Measurements from ENCODE around the gene TCEA3.

Gene TCEA3

GRCh38 chr1:23397908-23398307 is 26.6 kb downstream of the TCEA3 start:
- no peak for TF ChIP-seq CTCF (IDR thresholded peaks at IDR 0.05; ENCODE audit: low read depth, low read length)
- no peak for DNase-seq (ENCODE audit: extremely low read depth, low read depth)

GRCh38 chr1:23396380-23396779 is 28.2 kb downstream of the TCEA3 start:
- TF ChIP-seq CTCF (IDR thresholded peaks at IDR 0.05; ENCODE audit: low read depth, low read length), result no peak
- no peak for DNase-seq (ENCODE audit: extremely low read depth, low read depth)

- no peak for DNase-seq (ENCODE audit: extremely low read depth, low read depth)
- TF ChIP-seq CTCF (IDR thresholded peaks at IDR 0.05; ENCODE audit: low read depth, low read length), result no peak
These were observed 28.7 kb downstream of the TCEA3 start for GRCh38 chr1:23395849-23396248.

- no peak for TF ChIP-seq CTCF (IDR thresholded peaks at IDR 0.05; ENCODE audit: low read depth, low read length)
- DNase-seq (ENCODE audit: extremely low read depth, low read depth), result no peak
These were observed 29.3 kb downstream of the TCEA3 start for GRCh38 chr1:23395154-23395724.

GRCh38 chr1:23394684-23395083 is 29.9 kb downstream of the TCEA3 start:
- peak; percentile 26 for TF ChIP-seq CTCF (IDR thresholded peaks at IDR 0.05; ENCODE audit: low read depth, low read length)
- DNase-seq (ENCODE audit: extremely low read depth, low read depth), result peak; percentile 74

GRCh38 chr1:23394181-23394580 is 30.4 kb downstream of the TCEA3 start:
- DNase-seq (ENCODE audit: extremely low read depth, low read depth), result no peak
- no peak for TF ChIP-seq CTCF (IDR thresholded peaks at IDR 0.05; ENCODE audit: low read depth, low read length)

GRCh38 chr1:23393706-23394105 is 30.8 kb downstream of the TCEA3 start:
- no peak for DNase-seq (ENCODE audit: extremely low read depth, low read depth)
- TF ChIP-seq CTCF (IDR thresholded peaks at IDR 0.05; ENCODE audit: low read depth, low read length), result no peak
